ENCODE results near the gene AKAP13.

- TF ChIP-seq, protein P1, sequence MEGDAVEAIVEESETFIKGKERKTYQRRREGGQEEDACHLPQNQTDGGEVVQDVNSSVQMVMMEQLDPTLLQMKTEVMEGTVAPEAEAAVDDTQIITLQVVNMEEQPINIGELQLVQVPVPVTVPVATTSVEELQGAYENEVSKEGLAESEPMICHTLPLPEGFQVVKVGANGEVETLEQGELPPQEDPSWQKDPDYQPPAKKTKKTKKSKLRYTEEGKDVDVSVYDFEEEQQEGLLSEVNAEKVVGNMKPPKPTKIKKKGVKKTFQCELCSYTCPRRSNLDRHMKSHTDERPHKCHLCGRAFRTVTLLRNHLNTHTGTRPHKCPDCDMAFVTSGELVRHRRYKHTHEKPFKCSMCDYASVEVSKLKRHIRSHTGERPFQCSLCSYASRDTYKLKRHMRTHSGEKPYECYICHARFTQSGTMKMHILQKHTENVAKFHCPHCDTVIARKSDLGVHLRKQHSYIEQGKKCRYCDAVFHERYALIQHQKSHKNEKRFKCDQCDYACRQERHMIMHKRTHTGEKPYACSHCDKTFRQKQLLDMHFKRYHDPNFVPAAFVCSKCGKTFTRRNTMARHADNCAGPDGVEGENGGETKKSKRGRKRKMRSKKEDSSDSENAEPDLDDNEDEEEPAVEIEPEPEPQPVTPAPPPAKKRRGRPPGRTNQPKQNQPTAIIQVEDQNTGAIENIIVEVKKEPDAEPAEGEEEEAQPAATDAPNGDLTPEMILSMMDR (IDR thresholded peaks at IDR 0.05) = no peak
- TF ChIP-seq EP300 (IDR thresholded peaks at IDR 0.05) (no peak), POLR2A (IDR thresholded peaks at IDR 0.05) (no peak)
These were observed 24.8 kb downstream of the AKAP13 start for GRCh38 chr15:85404918-85405866.
